Right atrium auricular region (tissue), 2 donors: ENCODE results near the gene POLRMT. TPM values are rescaled to one million over a fixed set of nuclear protein-coding genes. Genes with fewer than 3 reads are reported as not detected.
"Not testable (repeated sequence)": the region's sequence is repeated elsewhere in the genome, so short reads cannot be mapped to it uniquely, and the experiment has no call there.

Experiments
- DNase-seq: peaks from one replicate; pipeline ENCODE4 v3.0.0-alpha.2; 2019; ENCODE audit warnings: low spot score
- H3K27ac ChIP-seq, 2 donors: fragments of 200-600 bp; sonication (generic); 1 replicate in 1 of 2; 2 replicates in 1 of 2; pipeline ENCODE4 v1.5.1; 2016 to 2019
- H3K27me3 ChIP-seq, 2 donors: fragments of 200-600 bp; sonication (generic); one replicate each; pipeline versions ENCODE4 v1.5.1 to v1.6.0; 2017 to 2019
- H3K36me3 ChIP-seq: fragments of 200-600 bp; sonication (generic); one replicate; pipeline ENCODE4 v1.5.1; 2016
- H3K4me1 ChIP-seq, 2 donors: fragments of 200-600 bp; sonication (generic); one replicate each; pipeline versions ENCODE4 v1.5.1 to v1.6.0; 2017 to 2019
- H3K4me3 ChIP-seq, 2 donors: fragments of 200-600 bp; sonication (generic); 1 replicate in 1 of 2; 2 replicates in 1 of 2; pipeline ENCODE4 v1.5.1; 2017 to 2019; ENCODE audit warnings: mild to moderate bottlenecking in 1 of 2, moderate library complexity in 1 of 2
- H3K9me3 ChIP-seq, 2 donors: fragments of 200-600 bp; sonication (generic); one replicate each; pipeline ENCODE4 v1.5.1; 2019
- CTCF ChIP-seq, 2 donors: fragments of 200-600 bp; sonication (generic); IDR thresholded peaks; one replicate each; pipeline ENCODE4 v1.5.1; 2019; ENCODE audit warnings: antibody characterized with exemption in 2 of 2
- total RNA-seq, 2 donors: library from RNA; depleted of rRNA; stranded (reverse); fragments of >200 nt; gene quantifications; one replicate each; pipeline ENCODE4 v1.1.0, GENCODE V29; 2016

The POLRMT gene
- total RNA-seq, 2 donors from 2014 or later = 24.5 to 30.4 TPM

GRCh38 chr19:676007-676338, 42.6 kb upstream of the POLRMT start:
- H3K4me1 ChIP-seq = peaks cover 0 to 56% of the 10 kb centered on the region in 2 donors

GRCh38 chr19:674282-675151, 41.2 kb upstream of the POLRMT start:
- H3K27ac ChIP-seq = peak overlapping the region; percentile 91 to 100
- no peaks in the 10 kb centered on the region for H3K27me3 ChIP-seq
- peaks cover 5% of the 10 kb centered on the region for H3K36me3 ChIP-seq
- no peaks in the 10 kb centered on the region for H3K9me3 ChIP-seq
- peaks cover 0 to 53% of the 10 kb centered on the region in 2 donors for H3K4me1 ChIP-seq
- no peak for DNase-seq
- TF ChIP-seq CTCF (IDR thresholded peaks at IDR 0.05) = no peak
- H3K4me3 ChIP-seq = no peak overlapping the region

More at GRCh38 chr19:676007-676338, 42.6 kb upstream of the POLRMT start:
- no peak for DNase-seq
- no peak for TF ChIP-seq CTCF (IDR thresholded peaks at IDR 0.05)
- Histone ChIP-seq H3K36me3 (peaks cover 5% of the 10 kb centered on the region), H3K4me3 (peak overlapping the region; percentile 61 to 72), H3K27ac (peak overlapping the region; percentile 91 to 100), H3K9me3 (no peaks in the 10 kb centered on the region), H3K27me3 (no peaks in the 10 kb centered on the region)

- DNase-seq = no peak
- TF ChIP-seq CTCF (IDR thresholded peaks at IDR 0.05) = no peak
- Histone ChIP-seq H3K27ac (no peak overlapping the region), H3K27me3 (no peaks in the 10 kb centered on the region), H3K36me3 (no peaks in the 10 kb centered on the region), H3K4me1 (peaks cover 0 to 26% of the 10 kb centered on the region in 2 donors), H3K9me3 (no peaks in the 10 kb centered on the region), H3K4me3 (no peak overlapping the region)
These were observed 37.3 kb upstream of the POLRMT start for GRCh38 chr19:670609-671075.

GRCh38 chr19:668675-669434, 35.5 kb upstream of the POLRMT start:
- H3K27ac ChIP-seq, H3K4me3 ChIP-seq, DNase-seq, H3K27me3 ChIP-seq, H3K9me3 ChIP-seq, H3K36me3 ChIP-seq: not testable (repeated sequence)
- peaks cover 0 to 23% of the 10 kb centered on the region in 2 donors for H3K4me1 ChIP-seq

GRCh38 chr19:666985-667573, 33.7 kb upstream of the POLRMT start:
- H3K4me1 ChIP-seq = peaks cover 0 to 23% of the 10 kb centered on the region in 2 donors
- H3K27me3 ChIP-seq, H3K4me3 ChIP-seq, H3K27ac ChIP-seq, H3K9me3 ChIP-seq, H3K36me3 ChIP-seq, DNase-seq: not testable (repeated sequence)

GRCh38 chr19:664913-665443, 31.6 kb upstream of the POLRMT start:
- Histone ChIP-seq H3K9me3 (no peaks in the 10 kb centered on the region), H3K36me3 (no peaks in the 10 kb centered on the region), H3K27ac (no peak overlapping the region), H3K4me1 (peaks cover 0 to 44% of the 10 kb centered on the region in 2 donors), H3K27me3 (no peaks in the 10 kb centered on the region), H3K4me3 (peak overlapping the region in 1 of 2 donors; percentile 30)
- TF ChIP-seq CTCF (IDR thresholded peaks at IDR 0.05) = peak; percentile 96
- peak; percentile 85 for DNase-seq
